Left ventricle myocardium superior (tissue), 1 donor: ENCODE measurements around the gene FBRSL1. TPM values are rescaled to one million over a fixed set of nuclear protein-coding genes. Genes with fewer than 3 reads are reported as not detected.
"Not testable (repeated sequence)": the region's sequence is repeated elsewhere in the genome, so short reads cannot be mapped to it uniquely, and the experiment has no call there.

Source experiments
- ATAC-seq: fragments of 200-7000 bp; cut with Tn5 transposase; one replicate; pipeline ENCODE4 v1.9.1; 2020; ENCODE audit warnings: mild to moderate bottlenecking, moderate library complexity
- DNase-seq: peaks from one replicate; pipeline ENCODE4 v3.0.0-alpha.2; 2020
- intact Hi-C: fragments of 100-400 bp; cut with micrococcal nuclease; formaldehyde crosslinking; loops from one replicate; pipeline ENCODE4 v1.11.0; 2022
- total RNA-seq: library from RNA; stranded (reverse); fragmentation: NEBNext Ultra II Directional; extraction: Animal tissue kit (Norgen Biotek cat#: 25700); gene quantifications from one replicate; pipeline ENCODE4 v1.2.1, GENCODE V29; 2021
- donor health status: DM: no; HTN: yes; CAD: no; lungs with severe emphysema.

Gene FBRSL1
- total RNA-seq, 1 donor from 2014 or later = 68.0 TPM

DNA sequence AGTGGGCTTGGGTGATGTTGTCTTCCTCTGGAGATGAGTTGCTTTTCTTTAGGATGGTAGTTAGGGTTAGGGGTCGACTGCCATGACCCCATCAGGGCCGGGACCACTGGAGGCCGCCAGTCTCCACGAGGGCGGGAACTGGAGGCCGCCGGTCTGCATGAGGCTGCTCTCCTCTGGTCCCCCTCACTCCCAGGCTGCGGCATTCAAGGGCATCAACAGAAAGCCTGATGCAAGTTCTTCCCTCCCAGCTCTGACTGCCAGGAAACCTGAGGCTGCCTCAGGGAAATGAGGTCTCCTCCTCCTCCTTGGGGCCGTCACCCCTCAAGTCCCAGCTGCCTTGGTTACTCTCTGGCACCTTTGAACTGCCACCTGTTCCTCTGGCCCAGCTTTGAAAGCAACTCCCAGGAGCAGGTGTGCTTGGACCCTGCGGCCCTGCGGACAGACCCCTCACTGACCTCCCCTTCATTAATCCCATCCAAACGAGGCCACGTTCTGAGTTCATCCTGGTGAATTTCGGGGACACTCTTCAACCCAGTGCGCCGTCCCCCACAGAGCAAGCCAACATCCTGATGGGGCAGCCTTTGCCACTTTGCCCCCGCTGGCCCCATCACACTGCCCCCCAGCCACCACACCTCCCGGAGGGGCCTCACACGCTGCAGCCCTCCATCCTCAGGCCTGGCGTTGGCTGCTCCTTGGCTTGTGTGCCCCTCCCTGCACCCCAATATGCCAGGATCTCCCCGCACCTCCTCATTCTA, 37.2 kb upstream of the FBRSL1 start:
- ATAC-seq = no peak
- intact Hi-C loops = no loop called here
- no peak for DNase-seq

DNA sequence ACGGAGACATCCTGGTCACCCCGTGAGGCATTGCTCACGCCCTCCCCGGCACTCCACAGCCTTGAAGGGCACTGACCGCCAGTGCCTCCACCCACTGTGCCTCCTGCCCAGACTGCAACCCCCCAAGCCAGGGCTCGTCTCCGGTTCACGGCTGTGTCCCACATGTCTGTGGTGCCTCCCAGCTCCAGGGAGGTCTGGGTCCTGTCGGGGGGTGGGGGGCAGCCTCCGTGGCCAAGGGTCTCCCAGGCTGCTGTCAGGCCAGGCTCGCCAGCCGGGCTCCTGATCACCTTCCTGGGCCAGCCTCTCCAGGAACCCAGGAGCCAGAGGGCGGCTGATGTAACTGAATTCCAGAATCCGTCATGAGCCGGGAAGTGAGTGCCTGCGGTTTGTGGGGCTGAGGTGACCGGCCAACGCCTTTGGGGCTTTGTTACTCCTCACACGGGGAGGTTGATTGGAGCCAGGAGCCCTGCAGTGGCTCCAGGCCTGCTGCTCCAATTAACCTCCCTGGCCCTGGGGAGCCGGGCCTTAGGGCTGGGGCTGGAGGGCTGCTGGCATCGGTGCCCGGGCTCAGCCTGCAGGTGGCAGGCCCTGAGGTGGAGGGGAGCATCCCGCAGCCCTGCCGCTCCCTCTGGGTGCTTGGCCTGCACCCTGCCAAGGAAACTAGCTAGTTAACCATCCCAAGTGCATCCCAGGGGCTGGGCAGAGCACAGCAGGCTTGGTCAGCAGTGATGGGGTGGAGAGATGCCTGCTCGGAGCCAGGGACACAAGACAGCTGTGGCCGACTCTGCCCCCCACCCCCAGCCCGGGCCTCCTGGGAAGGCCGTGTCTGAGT, 36.4 kb upstream of the FBRSL1 start:
- ATAC-seq = no peak
- no peak for DNase-seq
- intact Hi-C loops = no loop called here

DNA sequence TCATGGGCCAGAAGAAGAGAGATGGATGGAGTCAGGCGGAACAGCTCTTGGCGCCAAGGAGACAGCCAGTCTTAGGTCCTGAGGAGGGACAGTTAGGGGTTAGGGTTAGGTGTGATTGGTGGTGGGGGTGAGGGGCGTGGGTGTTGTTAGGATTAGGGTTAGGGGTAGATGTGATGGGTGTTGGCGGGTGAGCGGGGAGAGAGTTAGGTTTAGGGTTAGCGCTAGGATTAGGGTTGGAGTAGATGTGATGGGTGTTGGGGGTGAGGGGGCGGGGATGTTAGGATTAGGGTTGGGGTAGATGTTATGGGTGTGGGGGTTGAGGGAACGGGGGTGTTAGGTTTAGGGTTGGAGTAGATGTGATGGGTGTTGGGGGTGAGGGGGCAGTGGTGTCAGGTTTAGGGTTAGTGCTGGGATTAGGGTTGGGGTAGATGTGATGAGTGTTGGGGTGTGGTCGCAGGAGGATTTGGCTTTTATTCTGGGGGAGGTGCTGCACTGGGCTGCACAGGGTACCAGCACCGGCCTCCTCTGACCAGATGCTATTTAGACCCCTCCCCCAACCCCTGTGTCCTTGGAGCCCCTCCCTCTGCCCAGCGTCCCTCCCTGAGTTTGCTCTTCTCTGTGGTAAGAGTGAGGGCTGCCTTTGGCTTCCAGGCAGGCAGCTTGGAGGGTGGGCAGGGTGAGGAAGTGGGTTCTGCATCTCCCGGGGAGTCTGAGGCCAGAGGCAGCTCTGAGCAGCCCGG, 35.6 kb upstream of the FBRSL1 start:
- intact Hi-C loops = no loop called here
- ATAC-seq = no peak
- DNase-seq = no peak

DNA sequence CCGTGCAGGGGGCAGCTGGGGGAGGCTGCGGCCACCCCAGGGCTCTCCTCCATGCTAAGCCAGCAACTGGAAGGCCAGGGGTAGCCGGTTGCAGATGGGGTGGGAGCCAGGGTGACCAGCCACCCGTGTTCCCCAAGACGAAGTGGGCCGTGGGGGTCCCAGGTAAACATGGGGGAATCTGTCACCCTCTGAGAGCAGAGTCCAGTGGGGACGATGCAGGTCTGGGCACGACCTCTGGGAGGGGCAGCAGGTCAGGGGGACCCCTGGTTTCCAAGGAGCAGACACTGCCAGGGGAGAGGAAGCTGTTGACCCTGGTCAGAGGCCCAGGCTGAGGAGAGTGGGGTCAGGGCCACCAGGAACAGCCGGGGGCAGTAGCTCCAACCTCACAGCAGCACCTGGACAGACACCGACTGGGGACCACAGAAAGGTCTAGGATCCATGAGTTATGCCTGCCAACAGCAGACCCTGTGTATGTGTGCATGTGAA, 35.0 kb upstream of the FBRSL1 start:
- DNase-seq (no peak), ATAC-seq (no peak)
- intact Hi-C loops = no loop called here

DNA sequence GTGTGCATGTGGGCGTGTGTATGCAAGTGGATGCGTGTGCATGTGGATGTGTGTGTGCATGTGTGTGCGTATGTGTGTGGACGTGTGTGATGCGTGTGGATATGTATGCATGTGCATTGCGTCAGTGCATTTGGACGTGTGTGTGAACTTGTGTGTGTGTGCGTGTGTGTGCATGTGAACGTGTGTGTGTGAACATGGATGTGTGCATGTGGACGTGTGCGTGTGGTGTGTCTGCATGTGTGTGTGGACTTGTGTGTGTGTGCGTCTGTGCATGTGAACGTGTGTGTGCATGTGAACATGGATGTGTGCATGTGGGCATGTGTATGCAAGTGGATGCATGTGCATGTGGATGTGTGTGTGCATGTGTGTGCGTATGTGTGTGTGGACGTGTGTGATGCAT, 34.4 kb upstream of the FBRSL1 start:
- ATAC-seq = no peak
- no peak for DNase-seq
- intact Hi-C loops = no loop called here

DNA sequence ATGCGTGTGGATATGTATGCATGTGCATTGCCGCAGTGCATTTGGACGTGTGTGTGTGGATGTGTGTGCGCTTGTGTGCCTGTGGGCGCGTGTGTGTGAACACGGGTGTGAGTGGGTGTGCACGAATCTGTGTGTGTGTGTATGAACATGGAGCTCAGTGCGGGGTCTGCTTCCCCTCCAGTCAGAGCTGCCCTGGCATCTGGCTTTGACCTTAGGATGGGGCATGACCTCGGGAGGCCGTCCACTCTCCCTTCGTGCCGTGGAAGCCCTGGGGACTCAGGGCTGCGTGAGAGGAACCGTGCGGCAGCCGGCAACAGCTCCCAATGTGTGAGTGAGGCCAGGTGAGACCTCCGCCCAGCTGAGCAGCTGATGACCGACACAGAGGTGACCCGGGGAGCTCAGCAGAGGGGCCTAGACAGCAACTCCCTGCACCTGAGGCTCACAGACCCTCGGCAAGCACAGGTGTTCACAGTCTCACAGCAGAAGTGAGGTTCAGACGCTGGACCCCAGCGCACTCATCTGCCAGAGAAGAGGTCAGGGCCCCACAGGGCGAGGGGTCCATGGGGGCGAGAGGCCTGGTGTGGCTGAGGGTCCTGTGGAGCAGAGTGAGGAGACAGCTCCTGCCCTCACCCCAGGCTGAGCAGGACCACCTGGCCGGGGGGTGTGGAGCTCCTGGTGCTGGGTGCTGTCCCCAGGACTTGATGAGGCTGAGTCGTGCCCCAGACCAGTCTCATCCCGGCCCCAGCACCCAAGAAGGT, 33.6 kb upstream of the FBRSL1 start:
- intact Hi-C loops = no loop called here
- ATAC-seq (no peak), DNase-seq (no peak)

DNA sequence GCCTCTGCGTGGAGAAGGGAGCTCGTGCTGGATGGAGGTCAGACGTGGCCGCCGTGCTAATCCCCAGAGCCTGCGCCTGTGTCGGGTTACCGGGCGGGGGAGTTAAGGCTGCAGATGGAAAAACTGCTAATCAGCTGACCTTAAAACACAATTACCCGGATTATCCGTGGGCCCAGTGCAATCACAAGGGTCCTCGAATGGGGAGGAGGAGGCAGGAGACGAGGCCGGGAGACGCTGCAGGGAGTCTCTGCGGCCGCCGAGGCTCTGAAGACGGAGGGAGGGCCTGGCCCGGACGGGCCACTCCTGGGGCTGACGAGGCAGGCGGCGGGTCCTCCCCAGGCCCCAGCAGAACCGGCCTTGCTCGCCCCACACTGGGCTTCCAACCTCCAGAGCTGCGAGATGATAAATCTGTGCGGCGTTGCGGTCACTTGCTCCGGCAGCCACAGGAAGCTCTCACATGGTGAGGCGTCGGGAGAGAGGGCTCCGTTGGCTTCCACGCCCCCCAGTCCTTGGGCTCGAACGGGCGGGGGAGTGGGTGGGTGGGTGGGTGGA, 32.9 kb upstream of the FBRSL1 start:
- intact Hi-C loops = no loop called here
- ATAC-seq (no peak), DNase-seq (no peak)

DNA sequence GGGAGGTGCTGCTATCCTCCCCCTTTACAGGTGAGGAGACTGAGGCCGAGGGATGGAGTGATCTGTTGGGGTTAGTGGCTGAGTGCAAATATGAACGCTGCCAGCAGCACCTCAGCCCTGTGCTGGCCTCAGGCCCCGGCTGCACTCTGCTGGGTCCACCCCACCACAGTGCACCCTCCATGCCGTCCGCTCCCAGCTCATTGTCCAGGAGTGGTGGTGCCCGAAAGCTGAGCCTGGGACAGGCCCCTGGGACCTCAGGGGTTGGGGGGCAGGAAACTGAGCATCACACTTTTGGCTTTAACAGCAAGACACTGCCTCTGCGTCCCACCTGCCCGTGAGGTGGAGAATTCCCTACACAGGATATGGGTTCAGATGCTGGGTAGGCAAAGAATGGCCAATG, 31.5 kb upstream of the FBRSL1 start:
- intact Hi-C loops = no loop called here
- no peak for DNase-seq

DNA sequence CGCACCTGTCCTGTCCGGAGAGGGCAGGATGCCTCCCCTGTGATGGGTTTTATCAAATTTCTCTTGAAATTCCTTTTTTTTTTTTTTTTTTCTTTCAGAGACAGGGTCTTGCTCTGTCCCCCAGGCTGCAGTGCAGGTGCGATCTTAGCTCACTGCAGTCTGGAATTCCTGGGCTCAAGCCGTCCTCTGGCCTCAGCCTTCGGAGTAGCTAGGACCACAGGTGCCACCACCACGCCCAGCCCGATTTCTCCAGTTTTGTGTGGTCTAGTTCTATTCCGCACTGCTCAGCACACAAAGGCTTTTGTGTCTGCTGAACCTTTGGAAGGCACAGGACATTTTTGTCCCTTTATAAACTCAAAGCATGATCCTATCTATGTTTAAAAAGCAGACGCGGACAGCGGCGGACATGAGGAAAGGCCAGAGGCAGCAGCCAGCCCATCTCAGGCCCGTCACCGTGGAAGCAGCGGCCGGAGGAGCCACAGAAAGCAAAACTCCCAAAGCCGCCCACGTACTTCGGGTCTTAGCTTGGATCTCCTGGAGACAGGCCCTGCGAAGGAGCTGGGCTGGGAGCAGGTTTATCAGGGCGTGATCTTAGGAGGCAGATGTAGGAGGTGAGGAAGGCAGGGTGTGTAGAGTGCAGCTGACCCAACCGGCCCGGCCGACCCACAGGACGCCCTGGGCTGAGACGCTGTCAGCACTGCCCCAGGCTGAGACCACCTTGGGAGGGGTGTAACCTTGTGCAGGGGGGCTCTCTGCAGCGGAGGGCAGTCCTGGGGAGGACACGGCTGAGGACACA, 30.9 kb upstream of the FBRSL1 start:
- DNase-seq (no peak), ATAC-seq (no peak)
- intact Hi-C loops = no loop called here

More for the DNA sequence above, 31.5 kb upstream of the FBRSL1 start:
- ATAC-seq = no peak

DNA sequence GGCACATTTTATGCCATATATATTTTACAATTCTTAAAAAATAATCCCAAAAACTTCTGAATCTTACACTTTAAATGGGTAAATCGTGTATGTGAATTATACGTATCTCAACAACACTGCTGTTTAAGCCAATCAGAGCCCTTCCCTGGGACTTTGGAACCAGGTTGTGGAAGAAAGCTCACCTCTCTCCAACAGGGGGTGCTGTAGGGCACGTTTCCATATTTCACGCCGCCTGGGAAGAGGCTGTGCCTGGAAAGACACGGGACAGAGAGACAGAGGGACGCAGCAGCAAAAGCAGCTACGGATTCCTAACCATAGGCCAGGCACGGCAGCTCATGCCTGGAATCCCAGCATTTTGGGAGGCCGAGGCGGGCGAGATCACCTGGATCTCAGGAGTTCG, 29.4 kb upstream of the FBRSL1 start:
- intact Hi-C loops = no loop called here
- ATAC-seq = no peak

DNA sequence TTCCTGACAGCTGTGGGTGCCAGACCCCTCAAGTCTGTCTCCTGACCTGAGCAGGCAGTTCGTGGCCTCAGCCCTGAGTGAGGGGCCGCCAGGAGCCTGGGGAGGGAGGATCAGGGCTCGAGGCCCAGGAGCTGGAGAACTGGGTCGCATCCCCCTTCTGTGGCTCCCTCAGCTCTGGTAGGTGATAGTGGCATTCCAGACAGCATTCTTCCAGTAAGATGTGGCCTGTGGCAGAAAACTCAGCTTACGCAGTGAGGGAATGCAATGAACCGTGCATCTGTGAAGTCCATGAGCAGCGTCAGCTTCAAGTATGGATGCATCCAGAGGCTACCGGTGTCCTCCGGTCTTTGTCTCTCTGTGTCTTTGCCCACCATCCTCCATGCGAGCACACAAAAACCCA, 28.4 kb upstream of the FBRSL1 start:
- no peak for ATAC-seq
- intact Hi-C loops = no loop called here
- no peak for DNase-seq

More for the DNA sequence above, 29.4 kb upstream of the FBRSL1 start:
- DNase-seq = no peak

DNA sequence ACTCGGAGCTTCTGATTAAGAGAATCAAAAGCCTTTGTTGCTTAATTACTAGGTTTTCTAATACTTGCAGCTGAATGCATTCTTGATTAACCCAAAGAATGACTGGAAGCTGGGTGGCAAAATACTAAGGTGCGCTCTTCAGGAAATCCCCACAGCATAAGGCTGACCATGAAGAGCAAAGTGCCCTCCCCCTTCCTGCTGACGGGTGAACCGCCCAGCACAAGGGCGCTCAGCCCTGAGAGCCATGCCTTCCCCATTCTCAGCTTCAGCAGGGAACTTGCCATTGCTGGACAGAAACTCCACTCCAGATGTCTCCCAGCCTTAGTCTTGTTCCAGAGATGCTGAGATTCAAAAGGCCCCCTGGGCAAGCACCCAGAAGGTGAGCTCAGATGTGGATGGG, 27.2 kb upstream of the FBRSL1 start:
- ATAC-seq (no peak), DNase-seq (no peak)
- intact Hi-C loops = no loop called here

DNA sequence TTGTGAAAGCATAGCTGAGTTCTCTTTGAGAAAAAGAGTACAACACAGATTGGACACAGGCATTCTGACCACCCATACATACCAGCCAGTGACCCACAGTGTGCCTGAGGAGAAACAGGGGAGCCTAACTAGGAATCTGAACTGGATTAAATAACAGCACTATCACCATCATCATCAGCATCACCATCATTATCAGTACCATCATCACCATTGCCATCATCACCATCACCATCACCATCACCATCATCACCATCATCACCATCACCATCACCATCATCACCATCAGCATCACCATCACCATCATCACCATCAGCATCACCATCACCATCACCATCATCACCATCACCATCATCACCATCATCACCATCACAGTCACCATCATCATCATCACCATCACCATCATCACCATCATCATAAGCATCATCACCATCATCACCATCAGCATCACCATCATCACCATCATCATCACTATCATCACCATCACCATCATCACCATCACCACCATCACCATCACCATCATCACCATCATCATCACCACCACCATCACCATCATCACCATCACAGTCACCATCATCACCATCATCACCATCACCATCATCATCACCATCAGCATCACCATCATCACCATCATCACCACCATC, 26.5 kb upstream of the FBRSL1 start:
- intact Hi-C loops, ATAC-seq, DNase-seq: not testable (repeated sequence)

DNA sequence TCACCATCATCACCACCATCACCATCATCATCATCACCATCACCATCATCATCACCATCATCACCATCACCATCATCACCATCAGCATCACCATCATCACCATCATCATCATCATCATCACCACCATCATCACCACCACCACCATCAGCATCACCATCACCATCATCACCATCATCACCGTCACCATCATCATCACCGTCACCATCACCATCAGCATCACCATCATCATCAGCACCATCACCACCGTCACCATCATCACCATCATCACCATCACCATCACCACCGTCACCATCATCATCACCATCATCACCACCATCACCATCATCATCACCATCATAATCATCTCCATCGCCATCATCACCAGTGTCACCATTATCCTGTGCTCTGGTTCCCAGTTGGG, 25.6 kb upstream of the FBRSL1 start:
- DNase-seq, intact Hi-C loops, ATAC-seq: not testable (repeated sequence)

DNA sequence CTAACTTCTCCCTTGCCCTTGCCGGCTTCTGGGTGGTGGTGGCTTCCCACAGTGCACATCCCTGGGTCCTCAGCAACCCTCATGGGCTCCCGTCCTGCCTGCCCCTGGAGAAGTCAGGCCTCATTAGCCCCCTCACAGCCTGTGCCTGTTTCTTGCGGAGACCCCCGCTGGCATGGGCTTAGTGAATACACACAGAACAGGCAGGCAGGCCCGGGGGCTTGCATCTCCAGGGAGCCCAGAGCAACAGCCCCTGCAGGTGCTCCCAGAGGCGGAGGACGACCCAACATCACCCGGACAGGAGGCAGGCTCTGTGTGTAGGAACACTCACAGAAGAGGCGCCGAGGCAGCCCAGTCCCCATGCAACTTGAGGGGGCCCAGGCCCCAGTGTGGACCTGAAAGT, 25.1 kb upstream of the FBRSL1 start:
- DNase-seq = no peak
- intact Hi-C loops = no loop called here
- no peak for ATAC-seq

DNA sequence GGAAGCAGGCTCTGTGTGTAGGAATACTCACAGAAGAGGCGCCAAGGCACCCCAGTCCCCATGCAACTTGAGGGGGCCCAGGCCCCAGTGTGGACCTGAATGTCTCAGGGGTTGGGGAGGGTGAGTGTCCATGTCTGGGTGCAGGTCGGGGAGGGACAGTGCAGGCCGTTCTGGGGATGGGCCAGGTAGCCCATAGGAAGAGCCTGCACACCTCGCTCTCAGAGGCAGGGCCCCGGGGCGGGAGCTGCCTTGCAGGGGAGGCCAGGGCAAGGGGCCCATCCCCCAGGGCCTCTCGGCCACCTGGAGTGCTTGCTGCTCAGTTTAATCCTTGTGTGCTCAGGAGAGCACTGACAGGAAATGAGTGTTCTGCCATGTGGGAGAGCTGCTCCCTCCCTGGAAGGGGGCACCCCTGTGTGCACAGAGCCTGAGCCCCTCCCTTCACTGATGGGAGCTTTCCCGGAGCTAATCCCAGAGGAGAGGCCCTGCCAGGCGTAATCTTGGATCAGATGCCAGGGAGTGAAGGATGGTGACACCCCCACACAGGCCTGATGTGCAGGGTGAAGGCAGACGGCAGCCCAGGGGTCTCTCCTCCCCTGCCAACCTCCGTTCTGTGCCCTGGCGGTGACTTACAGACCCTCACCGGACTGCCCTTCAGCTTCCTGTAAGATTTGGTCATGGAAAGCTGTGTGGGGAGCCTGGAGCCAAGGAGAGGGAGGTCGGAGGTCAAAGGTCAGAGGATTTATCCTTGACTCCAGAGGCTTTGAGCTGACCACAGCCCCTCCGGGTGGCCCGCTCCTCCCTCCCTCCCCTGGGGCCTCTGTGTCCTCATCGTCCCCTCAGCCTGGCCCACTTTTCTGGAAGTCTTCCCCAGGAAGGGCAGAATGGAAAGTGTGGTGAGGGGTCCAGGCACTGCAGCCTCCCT, 24.4 kb upstream of the FBRSL1 start:
- intact Hi-C loops = no loop called here
- no peak for ATAC-seq
- DNase-seq = no peak
